Stimulated activated CD8-positive, alpha-beta memory T cell treated with anti-CD3 and anti-CD28 coated beads, Interleukin-7, amount 100 ng/mL, for 48 hours (primary cell): ENCODE measurements around the gene LRRC3B.

Experiments
- DNase-seq, 2 donors: peaks; one replicate each; pipeline ENCODE4 v3.0.0-alpha.2; 2020; ENCODE audit warnings: low read depth in 1 of 2; ENCODE audit errors: extremely low read depth in 1 of 2

LRRC3B gene

GRCh38 chr3:26630669-26631389 lies 8.3 kb downstream of the LRRC3B start:
- no peak for DNase-seq

- no peak for DNase-seq
Measured at GRCh38 chr3:26631390-26631738, 8.8 kb downstream of the LRRC3B start.

GRCh38 chr3:26634601-26635000 lies 12.0 kb downstream of the LRRC3B start:
- no peak for DNase-seq

GRCh38 chr3:26636096-26636727 lies 13.6 kb downstream of the LRRC3B start:
- no peak for DNase-seq

- DNase-seq, result no peak
Measured at GRCh38 chr3:26637698-26638097, 15.1 kb downstream of the LRRC3B start.

GRCh38 chr3:26638113-26638512 lies 15.5 kb downstream of the LRRC3B start:
- no peak for DNase-seq

- no peak for DNase-seq
Measured at GRCh38 chr3:26639339-26639738, 16.8 kb downstream of the LRRC3B start.

GRCh38 chr3:26647078-26647477 lies 24.5 kb downstream of the LRRC3B start:
- DNase-seq, result no peak

- DNase-seq, result no peak
Measured at GRCh38 chr3:26648461-26648860, 25.9 kb downstream of the LRRC3B start.

GRCh38 chr3:26652164-26652563 lies 29.6 kb downstream of the LRRC3B start:
- no peak for DNase-seq

GRCh38 chr3:26653811-26654425 lies 31.3 kb downstream of the LRRC3B start:
- no peak for DNase-seq

GRCh38 chr3:26655231-26655630 lies 32.7 kb downstream of the LRRC3B start:
- DNase-seq, result no peak

GRCh38 chr3:26657348-26657976 lies 34.9 kb downstream of the LRRC3B start:
- no peak for DNase-seq

GRCh38 chr3:26668171-26668570 lies 45.6 kb downstream of the LRRC3B start:
- DNase-seq, result no peak

GRCh38 chr3:26668696-26669095 lies 46.1 kb downstream of the LRRC3B start:
- DNase-seq, result no peak

GRCh38 chr3:26675336-26675735 lies 52.8 kb downstream of the LRRC3B start:
- no peak for DNase-seq

- DNase-seq, result no peak
Measured at GRCh38 chr3:26681632-26682031, 59.1 kb downstream of the LRRC3B start.

GRCh38 chr3:26682406-26682805 lies 59.8 kb downstream of the LRRC3B start:
- DNase-seq, result no peak

GRCh38 chr3:26683902-26684301 lies 61.3 kb downstream of the LRRC3B start:
- DNase-seq, result no peak

GRCh38 chr3:26687466-26687865 lies 64.9 kb downstream of the LRRC3B start:
- no peak for DNase-seq

- DNase-seq, result no peak
Measured at GRCh38 chr3:26699553-26699952, 77.0 kb downstream of the LRRC3B start.

GRCh38 chr3:26703519-26703918 lies 80.9 kb downstream of the LRRC3B start:
- DNase-seq, result no peak
